Glomerular endothelial cell (primary cell): Measurements from ENCODE around the gene EPHB2. TPM values are rescaled to one million over a fixed set of nuclear protein-coding genes. Genes with fewer than 3 reads are reported as not detected.
A peak's percentile ranks its signal among the peaks of the same experiment; 100 is the strongest.

Source experiments
- DNase-seq: peaks from one replicate; pipeline ENCODE4 v3.0.0-alpha.2; 2011; ENCODE audit warnings: low read depth, low spot score; ENCODE audit errors: extremely low read depth
- total RNA-seq: library from RNA; depleted of rRNA; stranded (reverse); fragments of >200 nt; gene quantifications from 2 replicates; pipeline ENCODE4 v1.2.3, GENCODE V29; 2015

EPHB2 gene
- total RNA-seq, 1 donor from 2014 or later = 71.1 TPM

- DNase-seq = no peak
These were observed 257.2 kb downstream of the EPHB2 start for GRCh38 chr1:22967833-22968232.

GRCh38 chr1:22969304-22969709 lies 258.7 kb downstream of the EPHB2 start:
- DNase-seq = peak; percentile 31

- DNase-seq = no peak
These were observed 259.5 kb downstream of the EPHB2 start for GRCh38 chr1:22970096-22970495.

Other genes with a start within 250 kb of the EPHB2 start
- gene EPHA8, start 147.3 kb upstream of the EPHB2 start, total RNA-seq = not detected in 2 replicates
- gene C1QA, start 74.2 kb upstream of the EPHB2 start, total RNA-seq = not detected in 2 replicates
- gene C1QC, start 67.2 kb upstream of the EPHB2 start, total RNA-seq = not detected in 2 replicates
- not detected in 2 replicates for gene C1QB, start 57.6 kb upstream of the EPHB2 start, total RNA-seq